ENCODE data around the gene KLRB1. TPM values are rescaled to one million over a fixed set of nuclear protein-coding genes. Genes with fewer than 3 reads are reported as not detected.
A peak's percentile ranks its signal among the peaks of the same experiment; 100 is the strongest.
"Not testable (repeated sequence)": the region's sequence is repeated elsewhere in the genome, so short reads cannot be mapped to it uniquely, and the experiment has no call there.

The KLRB1 gene
- total RNA-seq, 1 donor from 2014 or later: 0.15 TPM

DNA sequence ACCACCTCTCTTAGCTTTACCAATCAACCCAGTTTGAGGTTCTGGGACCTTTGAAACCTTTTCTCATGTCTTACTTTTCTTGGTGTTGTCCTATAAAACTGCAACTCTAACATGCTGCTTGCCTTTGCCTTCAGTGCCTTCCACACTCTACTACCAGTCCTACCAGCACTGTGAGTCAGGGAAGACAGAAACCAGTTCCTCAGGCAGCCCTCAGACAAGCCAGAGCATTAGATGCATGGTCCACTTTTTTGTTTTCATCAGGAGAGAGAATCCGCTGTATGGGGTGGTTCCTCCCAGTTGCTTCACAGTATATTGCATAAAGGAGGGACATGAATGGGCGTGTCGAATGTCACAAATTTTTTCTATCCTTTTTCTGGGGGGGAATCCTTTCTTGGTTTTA lies 17.3 kb upstream of the KLRB1 start:
- DNase-seq (ENCODE audit: low spot score) (no peak), ATAC-seq (no peak)

DNA sequence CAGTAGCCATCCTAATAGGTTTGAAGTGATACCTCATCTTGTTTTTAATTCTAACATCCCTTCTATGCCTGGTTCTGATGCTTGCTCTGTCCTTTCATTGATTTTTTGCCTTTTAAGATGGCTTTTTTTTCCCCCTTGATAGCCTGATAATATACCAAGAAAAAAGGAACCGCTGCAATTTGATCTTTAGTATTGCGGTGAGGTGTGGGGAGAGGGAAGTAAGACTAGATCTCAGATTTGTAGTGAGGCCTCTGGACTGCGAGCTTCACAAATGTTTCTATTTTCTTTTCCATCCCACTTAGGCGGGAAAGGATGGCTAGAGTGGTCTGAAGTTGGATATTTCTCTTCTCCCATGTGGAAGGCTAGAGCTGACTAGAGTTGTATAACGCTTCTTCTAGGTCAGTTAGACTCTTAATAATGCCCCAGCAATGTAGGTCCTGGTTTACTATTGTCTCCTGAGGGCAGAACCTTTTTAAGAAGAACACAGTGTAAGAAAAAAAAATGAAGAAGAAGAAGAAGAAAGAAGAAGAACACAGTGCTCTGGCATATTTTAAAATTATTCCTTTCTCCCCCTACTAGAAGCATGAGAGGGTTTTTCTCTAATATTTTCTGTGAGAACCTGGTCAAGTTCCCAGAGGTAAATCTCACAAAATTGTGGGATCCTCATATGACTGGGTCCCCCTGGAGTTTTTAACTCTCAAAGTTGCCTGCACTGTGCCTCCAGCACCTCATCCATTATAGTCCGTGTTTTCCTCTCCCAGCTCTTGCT lies 11.9 kb upstream of the KLRB1 start:
- no peak for ATAC-seq
- DNase-seq (ENCODE audit: low spot score): no peak

DNA sequence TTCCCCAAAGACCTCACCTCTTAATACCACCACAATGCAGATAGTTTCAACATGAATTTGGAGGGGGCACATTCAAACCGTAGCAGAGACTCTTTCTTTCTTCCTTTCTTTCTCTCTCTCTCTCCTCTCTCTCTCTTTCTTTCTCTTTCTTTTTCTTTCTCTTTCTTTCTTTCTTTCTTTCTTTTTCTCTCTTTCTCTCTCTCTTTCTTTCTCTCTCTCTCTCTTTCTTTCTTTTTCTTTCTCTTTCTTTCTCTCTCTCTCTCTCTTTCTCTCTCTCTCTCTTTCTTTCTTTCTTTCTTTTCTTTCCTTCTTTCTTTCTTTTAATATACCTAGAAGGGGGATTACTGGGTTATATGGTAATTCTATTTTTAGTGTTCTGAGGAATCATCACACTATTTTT lies 11.2 kb upstream of the KLRB1 start:
- not testable (repeated sequence) for ATAC-seq

DNA sequence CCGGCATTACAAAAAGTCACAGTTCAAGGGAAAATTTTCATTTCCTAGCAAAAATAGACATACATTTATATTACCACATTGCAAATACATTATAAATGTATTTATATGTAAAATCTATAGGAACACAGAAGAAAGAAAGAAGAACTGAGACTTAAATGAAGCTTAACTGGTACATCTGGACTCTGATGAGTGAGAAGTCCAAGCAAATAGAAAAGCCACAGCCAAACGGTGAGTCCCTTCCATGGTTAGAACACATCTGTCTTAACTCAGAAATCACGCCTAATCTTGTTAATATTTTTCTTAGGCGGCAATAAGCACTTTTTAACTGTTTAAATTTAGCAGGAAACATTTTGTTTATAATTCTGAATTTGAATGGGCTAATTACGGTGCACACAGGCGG lies 9.4 kb upstream of the KLRB1 start:
- ATAC-seq (no peak), DNase-seq (ENCODE audit: low spot score) (no peak)

More for the DNA sequence above, 11.2 kb upstream of the KLRB1 start:
- not testable (repeated sequence) for DNase-seq (ENCODE audit: low spot score)

DNA sequence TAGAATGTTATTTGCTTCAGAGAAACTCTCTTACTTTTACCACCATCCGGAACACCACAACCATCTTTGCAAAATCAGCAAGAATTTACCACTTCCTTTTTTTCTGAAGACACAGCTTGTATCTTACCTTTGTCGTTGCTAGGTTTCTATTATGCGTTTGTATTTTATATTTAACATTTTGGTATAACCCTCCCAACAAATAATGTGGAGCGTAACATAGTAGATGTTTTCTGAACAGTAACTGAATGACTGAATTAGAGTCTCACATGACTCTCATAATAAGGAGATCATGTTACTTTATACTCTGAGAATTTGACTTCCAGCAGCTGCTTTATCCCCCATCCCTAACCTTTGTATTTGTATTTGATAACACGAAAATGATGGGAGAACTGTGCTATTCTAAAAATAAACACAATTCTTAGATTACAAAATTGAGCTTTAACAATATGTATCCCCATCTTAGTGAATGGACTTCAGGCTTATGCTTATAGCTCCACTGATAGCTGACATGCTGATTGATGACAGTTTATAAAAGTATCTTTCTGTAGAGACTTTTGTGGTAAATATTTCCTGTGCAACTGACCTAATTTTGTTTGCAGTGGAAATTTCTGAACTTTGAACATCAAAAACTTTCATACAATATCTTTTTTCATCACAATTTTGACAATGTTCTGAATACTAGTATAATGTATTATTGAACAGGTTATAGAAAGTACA lies 7.9 kb upstream of the KLRB1 start:
- DNase-seq (ENCODE audit: low spot score) (no peak), ATAC-seq (no peak)

DNA sequence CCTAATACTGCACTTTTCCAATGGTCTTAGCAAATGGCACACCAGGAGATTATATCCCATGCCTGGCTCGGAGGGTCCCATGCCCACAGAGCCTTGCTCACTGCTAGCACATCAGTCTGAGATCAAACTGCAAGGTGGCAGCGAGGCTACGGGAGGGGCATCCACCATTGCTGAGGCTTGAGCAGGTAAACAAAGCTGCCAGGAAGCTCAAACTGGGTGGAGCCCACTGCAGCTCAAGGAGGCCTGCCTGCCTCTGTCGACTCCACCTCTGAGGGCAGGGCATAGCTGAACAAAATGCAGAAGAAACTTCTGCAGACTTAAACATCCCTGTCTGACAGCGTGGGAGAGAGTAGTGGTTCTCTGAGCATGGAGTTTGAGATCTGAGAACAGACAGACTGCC lies 2.9 kb upstream of the KLRB1 start:
- ATAC-seq; DNase-seq (ENCODE audit: low spot score): not testable (repeated sequence)

DNA sequence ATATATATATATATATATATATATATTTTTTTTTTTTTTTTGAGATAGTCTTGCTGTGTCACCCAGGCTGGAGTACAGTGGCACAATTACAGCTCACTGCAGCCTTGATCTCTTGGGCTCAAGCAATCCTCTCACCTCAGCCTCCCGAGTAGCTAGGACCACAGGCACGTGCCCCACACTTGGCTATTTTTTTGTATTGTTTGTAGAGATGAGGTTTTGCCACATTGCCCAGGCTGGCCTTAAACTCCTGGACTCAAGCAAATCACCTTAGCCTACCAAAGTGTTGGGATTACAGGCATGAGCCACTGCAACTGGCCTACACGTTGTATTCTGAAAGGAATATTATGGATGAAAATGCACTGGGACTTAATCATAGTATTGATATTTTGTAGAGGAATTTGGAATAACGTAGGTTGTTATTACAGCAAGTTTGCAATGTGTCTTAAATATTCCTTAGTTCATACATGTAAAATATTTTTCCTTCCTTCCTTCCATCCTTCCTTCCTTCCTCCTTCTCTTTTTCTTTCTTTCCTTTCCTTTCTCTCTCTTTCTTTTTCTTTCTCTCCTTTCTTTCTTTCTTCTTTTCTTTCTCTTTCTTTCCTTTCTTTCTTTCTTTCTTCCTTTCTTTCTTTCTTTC lies 862 bp downstream of the KLRB1 start:
- no peak for DNase-seq (ENCODE audit: low spot score)
- no peak for ATAC-seq

DNA sequence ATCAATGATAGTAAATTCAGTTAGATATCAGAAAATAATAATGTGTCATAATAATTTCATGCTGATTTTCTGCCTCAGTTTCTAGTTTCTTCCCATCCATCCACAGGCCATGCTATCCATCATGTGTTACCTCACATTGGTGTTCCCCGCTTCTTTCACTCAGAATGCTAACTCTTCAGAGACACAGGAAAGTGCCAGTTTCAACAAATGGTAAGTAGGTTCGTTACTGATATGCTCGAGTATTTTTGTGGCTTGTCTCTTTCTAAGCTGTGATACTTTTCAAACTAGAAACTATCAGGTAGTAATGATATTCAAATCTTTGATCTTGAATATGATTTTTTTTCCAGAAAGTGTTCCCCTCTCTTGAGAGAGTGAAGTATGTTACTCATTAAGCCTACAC lies 1.5 kb downstream of the KLRB1 start:
- DNase-seq (ENCODE audit: low spot score): no peak
- no peak for ATAC-seq

DNA sequence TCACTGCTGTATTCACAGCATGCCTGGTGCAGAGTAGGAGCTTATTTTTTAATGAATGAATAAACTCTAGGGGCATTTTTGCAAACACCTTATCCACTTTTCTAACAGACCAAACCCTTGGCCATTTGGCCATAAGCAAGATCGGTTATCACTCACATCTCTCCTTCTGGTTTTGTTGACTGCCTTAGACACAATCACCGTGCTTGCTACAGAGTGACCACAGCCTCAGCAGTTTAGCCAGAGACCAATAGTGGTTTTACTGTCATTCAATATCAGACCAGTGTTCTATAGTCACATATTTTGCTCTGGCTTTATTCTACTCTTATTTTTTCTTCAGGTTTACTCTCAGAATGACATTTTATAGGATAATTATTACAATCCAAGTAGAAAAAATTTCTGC lies 2.2 kb downstream of the KLRB1 start:
- ATAC-seq (no peak), DNase-seq (ENCODE audit: low spot score) (no peak)

DNA sequence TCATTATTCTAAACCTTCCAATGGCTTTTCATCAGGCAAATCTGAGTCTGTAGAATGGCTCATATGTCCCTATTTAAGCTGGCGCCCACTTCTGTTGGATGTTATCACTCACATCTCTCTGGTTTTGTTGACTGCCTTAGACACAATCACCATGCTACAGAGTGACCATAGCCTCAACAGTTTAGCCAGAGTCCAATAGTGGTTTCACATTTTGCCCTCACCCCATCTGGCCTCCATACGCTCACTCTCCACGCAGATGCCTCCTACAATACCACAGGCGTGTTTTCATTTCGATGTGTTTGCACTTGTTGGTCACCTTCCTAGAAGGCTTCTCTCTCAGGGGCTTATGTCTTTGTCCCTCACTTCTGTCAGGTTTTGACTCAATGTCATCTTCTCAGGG lies 3.4 kb downstream of the KLRB1 start:
- ATAC-seq: no peak
- no peak for DNase-seq (ENCODE audit: low spot score)

DNA sequence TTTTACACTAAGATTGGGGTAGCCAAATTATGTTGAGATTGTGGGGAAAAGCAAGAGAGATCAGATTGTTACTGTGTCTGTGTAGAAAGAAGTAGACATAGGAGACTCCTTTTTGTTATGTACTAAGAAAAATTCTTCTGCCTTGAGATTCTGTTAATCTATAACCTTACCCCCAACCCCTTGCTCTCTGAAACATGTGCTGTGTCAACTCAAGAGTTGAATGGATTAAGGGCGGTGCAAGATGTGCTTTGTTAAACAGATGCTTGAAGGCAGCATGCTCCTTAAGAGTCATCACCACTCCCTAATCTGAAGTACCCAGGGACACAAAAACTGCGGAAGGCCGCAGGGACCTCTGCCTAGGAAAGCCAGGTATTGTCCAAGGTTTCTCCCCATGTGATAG lies 7.3 kb downstream of the KLRB1 start:
- not testable (repeated sequence) for DNase-seq (ENCODE audit: low spot score); ATAC-seq

DNA sequence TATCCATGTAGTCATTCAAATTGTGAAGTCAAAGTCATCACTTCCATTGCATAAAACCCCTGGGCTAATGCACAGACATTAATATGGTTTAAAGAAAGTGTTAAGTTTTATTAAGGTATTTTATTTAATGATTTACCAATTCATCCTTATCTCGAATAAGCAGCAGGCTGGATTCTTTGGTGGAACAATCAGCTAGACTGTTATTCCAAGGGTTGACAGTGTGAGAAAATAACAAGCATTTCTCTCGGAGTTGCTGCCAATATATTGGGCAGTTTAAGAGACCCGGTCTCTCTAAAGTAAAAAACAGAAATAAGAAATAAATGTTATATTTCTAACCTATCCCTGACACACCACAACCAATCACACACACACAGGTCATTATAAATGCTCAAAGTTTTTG lies 9.4 kb downstream of the KLRB1 start:
- ATAC-seq (no peak), DNase-seq (ENCODE audit: low spot score) (no peak)

DNA sequence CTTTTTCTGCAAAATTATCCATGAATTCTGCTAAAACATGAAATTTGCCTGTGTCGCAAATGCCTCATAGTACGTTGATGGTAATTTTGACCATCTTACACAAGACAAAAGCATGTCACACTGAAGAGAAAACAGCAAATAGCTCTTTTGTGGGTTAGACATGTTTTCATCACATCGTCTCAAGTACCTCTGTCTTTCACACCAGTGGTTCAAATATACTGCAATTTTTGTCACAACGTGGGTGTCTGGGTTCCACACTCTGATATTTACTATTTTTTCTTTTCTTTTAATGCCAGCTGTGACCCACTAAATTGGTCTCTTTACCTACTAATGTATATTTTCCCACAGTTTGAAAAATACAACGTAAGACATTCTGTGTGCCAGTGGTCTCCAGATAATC lies 10.4 kb downstream of the KLRB1 start:
- DNase-seq (ENCODE audit: low spot score) (no peak), ATAC-seq (no peak)

DNA sequence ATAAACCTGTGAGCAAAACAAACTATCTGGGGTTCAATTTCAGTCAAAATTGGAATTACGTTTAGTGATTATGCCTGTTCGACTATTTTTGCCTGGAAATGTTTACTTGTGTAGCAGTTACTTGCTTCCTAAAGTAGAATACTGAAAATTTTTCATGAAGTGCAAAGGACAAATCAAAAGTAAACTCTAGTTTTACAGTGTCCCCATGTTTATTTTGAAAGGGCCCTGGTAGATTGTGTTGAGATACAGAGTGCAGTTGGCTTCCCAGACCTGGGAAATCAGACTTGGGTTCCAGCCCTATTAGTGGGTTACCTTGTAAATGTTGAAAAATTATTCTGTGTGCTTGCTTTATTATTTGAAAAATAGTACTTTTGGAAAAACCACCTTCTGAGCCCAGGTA lies 17.3 kb downstream of the KLRB1 start:
- DNase-seq (ENCODE audit: low spot score) (no peak), ATAC-seq (no peak)

DNA sequence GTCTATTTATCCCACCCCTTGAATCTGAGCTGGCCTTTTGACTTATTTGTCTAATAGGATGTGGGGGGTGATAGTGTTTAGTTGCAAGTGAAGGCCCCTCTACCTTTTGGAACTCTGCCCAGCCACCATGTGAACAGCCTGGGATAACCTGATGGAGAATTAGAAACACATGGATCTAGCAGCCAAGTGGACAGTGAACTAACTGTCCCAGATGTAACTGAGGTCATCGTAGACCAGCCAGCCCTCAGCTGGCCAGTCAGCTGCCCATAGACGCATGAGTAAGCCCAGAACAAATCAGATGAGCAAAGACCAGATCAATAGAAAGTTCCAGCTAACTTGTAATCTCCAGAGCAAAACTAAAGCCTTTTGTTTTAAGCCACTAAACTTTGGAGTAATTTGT lies 19.0 kb downstream of the KLRB1 start:
- ATAC-seq: peak; percentile 49
- DNase-seq (ENCODE audit: low spot score): no peak

DNA sequence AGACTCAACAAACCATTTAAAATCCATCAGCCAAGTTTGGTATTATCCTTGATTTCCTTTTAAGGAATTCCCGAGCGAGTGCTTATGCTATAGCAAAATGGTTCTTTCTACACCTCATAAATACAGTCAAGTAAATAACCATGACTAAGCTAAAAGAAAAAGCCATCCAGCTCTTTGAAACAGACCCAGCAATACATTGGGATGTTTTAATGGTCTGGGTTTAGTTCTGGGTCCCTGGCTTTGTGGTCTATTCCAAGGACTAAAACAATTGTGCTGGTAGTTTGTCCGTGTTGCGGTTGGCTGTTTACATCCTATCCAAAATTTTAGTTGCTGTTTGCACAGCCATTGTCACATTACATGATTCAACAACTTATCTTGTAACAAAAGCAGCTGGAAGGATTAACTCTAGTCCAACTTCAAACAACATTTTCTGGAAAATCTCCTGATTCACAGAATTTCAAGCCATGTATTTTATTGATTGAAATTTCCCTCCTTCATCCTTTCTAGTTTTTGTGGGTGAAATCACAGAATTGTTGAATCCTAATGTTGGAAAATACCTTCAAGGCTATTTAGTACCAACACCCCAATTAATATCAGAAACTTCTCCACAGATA lies 19.6 kb downstream of the KLRB1 start:
- no peak for ATAC-seq
- no peak for DNase-seq (ENCODE audit: low spot score)

DNA sequence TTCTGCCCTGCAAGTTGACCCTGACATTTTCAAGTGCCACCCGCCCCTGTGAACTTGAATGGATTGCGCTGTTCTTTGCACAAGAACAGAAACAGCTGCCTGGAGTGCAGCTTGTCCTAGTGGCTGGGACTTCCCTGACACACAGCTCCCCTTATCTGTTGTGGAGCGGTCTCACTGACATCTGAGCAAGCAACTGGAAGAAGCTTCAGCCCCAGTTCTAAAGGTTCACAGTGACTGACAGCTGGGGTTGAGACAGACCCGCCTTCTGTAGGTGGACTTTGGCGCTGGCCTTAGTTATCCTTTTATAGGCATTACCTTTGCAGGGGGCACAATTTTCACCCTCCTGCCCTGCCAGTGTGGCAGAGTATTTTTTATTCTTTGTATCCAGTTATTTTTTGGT lies 30.0 kb downstream of the KLRB1 start:
- not testable (repeated sequence) for DNase-seq (ENCODE audit: low spot score); ATAC-seq

DNA sequence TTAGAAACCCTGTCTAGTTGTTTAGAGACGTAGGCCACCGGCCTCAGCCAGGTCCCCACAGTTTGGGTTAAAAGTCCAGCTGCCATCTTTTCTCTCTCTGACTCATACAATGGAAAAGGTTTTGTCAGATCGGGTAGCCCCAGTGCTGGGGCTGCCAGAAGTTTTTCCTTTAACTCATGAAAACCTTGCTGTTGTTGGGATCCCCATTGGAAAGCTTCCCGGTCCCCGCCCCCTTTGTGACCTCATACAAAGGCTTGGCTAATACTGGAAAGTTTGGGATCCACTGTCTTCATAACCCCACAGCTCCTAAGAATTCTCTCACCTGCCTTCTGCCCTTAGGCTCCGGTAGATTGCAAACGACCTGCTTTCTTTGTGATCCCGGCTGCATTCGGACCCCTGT lies 40.6 kb downstream of the KLRB1 start:
- ATAC-seq; DNase-seq (ENCODE audit: low spot score): not testable (repeated sequence)

DNA sequence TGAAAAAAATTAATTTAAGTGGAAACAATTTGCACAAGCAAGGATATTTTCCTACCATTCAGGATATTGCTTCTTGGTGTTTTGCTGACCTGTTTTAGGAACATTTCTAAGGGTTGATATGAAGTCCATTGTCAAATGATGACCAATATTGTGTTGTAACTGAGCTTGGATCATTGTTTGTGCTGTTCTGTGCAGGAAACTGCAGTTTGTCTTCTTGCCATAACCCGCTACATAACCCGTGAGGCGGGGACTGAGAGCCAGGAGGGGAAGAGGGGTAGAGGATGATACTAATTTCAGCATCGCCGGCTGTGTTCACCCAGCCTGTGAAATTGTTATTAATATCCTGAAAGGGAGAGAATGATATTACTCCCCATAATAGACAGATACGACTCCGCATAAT lies 41.6 kb downstream of the KLRB1 start:
- DNase-seq (ENCODE audit: low spot score); ATAC-seq: not testable (repeated sequence)

DNA sequence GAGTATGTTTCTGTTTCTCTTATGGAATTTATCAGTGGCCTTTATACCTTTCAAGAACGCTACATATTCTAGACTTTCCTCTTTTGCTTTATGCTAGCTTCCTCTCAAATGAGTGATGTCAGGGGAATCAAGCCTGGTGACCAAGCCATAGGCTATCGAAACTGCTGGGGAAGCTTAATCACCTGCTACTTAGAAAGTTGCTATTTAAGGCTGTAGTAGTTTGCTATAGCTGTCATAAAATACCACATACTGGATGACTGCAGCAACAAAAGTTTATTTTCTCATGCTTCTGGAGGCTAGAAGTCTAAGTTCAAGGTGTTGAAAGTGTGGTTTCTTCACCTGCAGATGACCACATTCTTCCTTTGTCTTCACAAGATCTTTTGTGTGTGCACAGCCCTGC lies 43.3 kb downstream of the KLRB1 start:
- not testable (repeated sequence) for ATAC-seq; DNase-seq (ENCODE audit: low spot score)

DNA sequence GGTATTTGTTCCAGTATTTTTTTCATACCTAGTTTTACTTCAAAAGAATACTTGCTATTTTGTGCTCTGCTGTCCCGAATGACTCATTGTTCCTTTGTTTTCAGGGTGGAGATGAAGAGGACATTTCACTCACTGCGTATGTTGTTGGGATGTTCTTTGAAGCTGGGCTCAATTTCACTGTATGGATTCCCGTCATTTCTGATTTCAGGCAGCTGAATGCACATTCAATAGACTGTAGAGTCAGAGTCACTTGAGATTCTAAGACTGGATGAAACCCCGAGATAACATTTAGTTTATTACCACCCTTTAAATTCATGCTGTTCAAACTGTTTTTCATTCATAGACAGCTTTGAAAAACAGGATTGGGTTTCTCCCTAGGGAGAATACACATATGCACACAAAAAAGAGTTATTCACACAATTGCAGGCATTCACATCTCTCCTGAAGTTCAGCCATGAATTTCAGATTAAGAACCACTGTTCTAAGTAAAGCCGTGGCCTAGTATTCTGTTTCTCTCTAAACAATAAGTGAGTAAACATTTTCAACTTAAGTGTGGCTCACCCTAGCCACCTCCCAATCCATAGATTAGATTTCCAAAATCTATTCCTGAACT lies 44.8 kb downstream of the KLRB1 start:
- not testable (repeated sequence) for DNase-seq (ENCODE audit: low spot score); ATAC-seq

All from left lobe of liver (tissue), 2 donors.